HUES64 (cell line): ENCODE data around the gene TRMT10B.
A peak's percentile ranks its signal among the peaks of the same experiment; 100 is the strongest.

Experiments
- H3K27ac ChIP-seq: 2 replicates; pipeline ENCODE4 v1.7.0; 2013; ENCODE audit warnings: low read depth, low read length, inconsistent platforms
- H3K27me3 ChIP-seq: 2 replicates; pipeline ENCODE4 v1.6.1; 2013; ENCODE audit warnings: mild to moderate bottlenecking, low read length; ENCODE audit not compliant: insufficient read depth
- H3K36me3 ChIP-seq: 2 replicates; pipeline ENCODE4 v1.6.1; 2013; ENCODE audit warnings: mild to moderate bottlenecking, low read length; ENCODE audit not compliant: insufficient read depth
- H3K4me1 ChIP-seq: 2 replicates; pipeline ENCODE4 v1.6.1; 2013; ENCODE audit warnings: mild to moderate bottlenecking, low read length, moderate library complexity; ENCODE audit not compliant: insufficient read depth
- H3K4me3 ChIP-seq: 2 replicates; pipeline ENCODE4 v1.5.1; 2013; ENCODE audit warnings: mild to moderate bottlenecking, low read length, moderate library complexity
- H3K9ac ChIP-seq: 2 replicates; pipeline ENCODE4 v1.6.1; 2013; ENCODE audit warnings: mild to moderate bottlenecking, low read depth, low read length
- H3K9me3 ChIP-seq: 2 replicates; pipeline ENCODE4 v1.6.1; 2013; ENCODE audit warnings: low read depth, low read length; ENCODE audit not compliant: insufficient read depth
- WGBS: fragments of 150-250, 120-280 bp; methylation state at CpG from one replicate; pipeline ENCODE4 v1.1.7; 2013; ENCODE audit warnings: missing lambda C conversion rate; 5-methylcytosine and 5-hydroxymethylcytosine counted together

The TRMT10B gene

GRCh38 chr9:37778534-37778933 lies 24.9 kb downstream of the TRMT10B start:
- Histone ChIP-seq H3K4me1 (no peaks in the 10 kb centered on the region), H3K9ac (no peak overlapping the region), H3K9me3 (no peaks in the 10 kb centered on the region), H3K4me3 (no peak overlapping the region), H3K36me3 (peaks cover 87% of the 10 kb centered on the region), H3K27me3 (no peaks in the 10 kb centered on the region), H3K27ac (no peak overlapping the region)
- WGBS, result 97% methylated on average over 2 of the region's 2 CpGs

GRCh38 chr9:37784291-37784615 lies 30.6 kb downstream of the TRMT10B start:
- peaks cover 47% of the 10 kb centered on the region for H3K36me3 ChIP-seq
- peak overlapping the region; percentile 89; the same call in 1 of the 2 replicates for H3K27ac ChIP-seq
- peak overlapping the region; percentile 98 for H3K4me3 ChIP-seq
- H3K9me3 ChIP-seq, result no peaks in the 10 kb centered on the region
- peaks cover 3% of the 10 kb centered on the region; the same call in 1 of the 2 replicates for H3K27me3 ChIP-seq
- peak overlapping the region; percentile 95 for H3K9ac ChIP-seq
- peaks cover 5% of the 10 kb centered on the region; the same call in 1 of the 2 replicates for H3K4me1 ChIP-seq
- WGBS, result under 1% methylated on average over 6 of the region's 6 CpGs

- Histone ChIP-seq H3K9ac (peak within 1 kb of the TSS; percentile 95), H3K27ac (peak within 1 kb of the TSS; percentile 89; the same call in 1 of the 2 replicates)
- under 1% methylated on average over 73 of the region's 73 CpGs for WGBS
These were observed 31.2 kb downstream of the TRMT10B start, which contains the start of gene EXOSC3 for GRCh38 chr9:37784616-37785483. Gene EXOSC3, minus strand, starts transcription at chr9:37785064. Its CDS starts 20 bp downstream, at chr9:37785044.

DNA sequence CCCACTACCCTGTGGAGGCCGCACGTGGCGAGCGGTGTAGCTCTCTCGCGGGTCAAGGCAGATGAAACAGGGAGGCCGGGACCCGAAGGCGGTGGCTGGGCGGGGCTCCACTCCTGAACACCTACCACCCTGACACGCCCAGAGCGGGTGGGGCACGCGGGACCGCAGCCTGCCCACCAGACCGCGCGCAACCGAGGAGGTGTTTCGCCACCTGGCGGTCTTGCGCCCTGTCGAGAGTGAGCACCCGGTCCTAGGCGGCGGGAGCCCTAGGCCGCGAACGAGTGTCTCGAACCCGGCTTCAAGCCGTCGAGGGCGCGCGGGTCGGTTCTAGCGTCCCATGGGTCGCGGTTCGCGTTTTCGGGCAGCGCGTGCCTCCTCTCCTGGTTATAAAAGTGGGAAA lies 33.5 kb downstream of the TRMT10B start:
- peaks cover 19% of the 10 kb centered on the region for H3K36me3 ChIP-seq
- no peak overlapping the region for H3K27ac ChIP-seq
- no peaks in the 10 kb centered on the region for H3K9me3 ChIP-seq
- peaks cover 13% of the 10 kb centered on the region; the same call in 1 of the 2 replicates for H3K27me3 ChIP-seq
- no peak overlapping the region for H3K4me3 ChIP-seq
- H3K4me1 ChIP-seq, result peaks cover 5% of the 10 kb centered on the region; the same call in 1 of the 2 replicates
- WGBS, result 96% methylated on average over 45 of the region's 45 CpGs
- H3K9ac ChIP-seq, result no peak overlapping the region

More at GRCh38 chr9:37784616-37785483, 31.2 kb downstream of the TRMT10B start, which contains the start of gene EXOSC3:
- Histone ChIP-seq H3K36me3 (peaks cover 41% of the 10 kb centered on the region), H3K9me3 (no peaks in the 10 kb centered on the region), H3K4me1 (peaks cover 5% of the 10 kb centered on the region; the same call in 1 of the 2 replicates), H3K4me3 (peak within 1 kb of the TSS; percentile 98), H3K27me3 (peaks cover 6% of the 10 kb centered on the region; the same call in 1 of the 2 replicates)

GRCh38 chr9:37788332-37788731 lies 34.7 kb downstream of the TRMT10B start:
- 89% methylated on average over 6 of the region's 6 CpGs for WGBS
- Histone ChIP-seq H3K4me3 (no peak overlapping the region), H3K4me1 (peaks cover 5% of the 10 kb centered on the region; the same call in 1 of the 2 replicates), H3K27ac (no peak overlapping the region), H3K36me3 (peaks cover 6% of the 10 kb centered on the region), H3K9ac (no peak overlapping the region), H3K27me3 (peaks cover 24% of the 10 kb centered on the region; the same call in 1 of the 2 replicates), H3K9me3 (no peaks in the 10 kb centered on the region)

DNA sequence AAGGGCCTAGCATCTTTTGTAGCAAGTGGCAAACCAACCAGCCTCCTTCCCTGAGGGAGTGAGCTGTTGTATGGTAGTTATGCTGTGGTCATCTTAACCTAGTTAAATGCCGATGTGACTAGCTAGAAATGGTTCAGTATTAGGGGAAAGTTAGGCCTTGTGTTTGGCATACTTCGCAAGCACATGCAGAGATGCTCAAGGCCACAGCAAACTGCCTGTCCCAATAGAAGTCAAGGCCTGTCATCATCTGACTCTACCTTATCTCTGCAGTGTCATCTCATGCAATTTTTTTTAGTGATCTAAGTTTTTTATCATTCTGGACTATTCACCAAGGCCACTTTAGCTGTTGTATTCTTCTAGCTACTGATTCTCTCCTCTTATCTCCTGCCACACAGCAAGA lies 36.5 kb downstream of the TRMT10B start:
- H3K27ac ChIP-seq, result no peak overlapping the region
- H3K9me3 ChIP-seq, result no peaks in the 10 kb centered on the region
- no peaks in the 10 kb centered on the region for H3K4me1 ChIP-seq
- H3K27me3 ChIP-seq, result peaks cover 32% of the 10 kb centered on the region; the same call in 1 of the 2 replicates
- H3K36me3 ChIP-seq, result no peaks in the 10 kb centered on the region
- 87% methylated on average over 2 of the region's 2 CpGs for WGBS
- H3K4me3 ChIP-seq, result no peak overlapping the region
- H3K9ac ChIP-seq, result no peak overlapping the region

DNA sequence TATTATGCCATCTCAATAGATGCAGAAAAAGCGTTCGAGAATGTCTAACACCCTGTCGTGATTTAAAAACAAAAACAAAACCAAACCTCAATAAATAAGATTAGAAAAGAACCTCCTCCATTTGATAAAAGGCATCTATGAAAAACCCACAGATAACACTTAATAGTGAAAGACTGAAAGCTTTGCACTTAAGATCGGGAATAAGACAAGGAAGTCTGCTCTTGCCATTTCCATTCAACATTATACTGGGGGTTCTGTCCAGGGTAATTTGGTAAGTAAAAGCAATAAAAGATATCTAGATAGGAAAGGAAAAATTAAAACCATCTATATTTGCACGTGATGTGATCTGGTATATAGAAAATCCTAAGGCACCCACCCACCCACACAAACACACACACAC lies 38.5 kb downstream of the TRMT10B start:
- H3K9ac ChIP-seq, result no peak overlapping the region
- no peak overlapping the region for H3K4me3 ChIP-seq
- no peak overlapping the region for H3K27ac ChIP-seq
- peaks cover 36% of the 10 kb centered on the region; the same call in 1 of the 2 replicates for H3K27me3 ChIP-seq
- H3K4me1 ChIP-seq, result no peaks in the 10 kb centered on the region
- 87% methylated on average over 3 of the region's 5 CpGs for WGBS
- no peaks in the 10 kb centered on the region for H3K9me3 ChIP-seq
- H3K36me3 ChIP-seq, result no peaks in the 10 kb centered on the region

DNA sequence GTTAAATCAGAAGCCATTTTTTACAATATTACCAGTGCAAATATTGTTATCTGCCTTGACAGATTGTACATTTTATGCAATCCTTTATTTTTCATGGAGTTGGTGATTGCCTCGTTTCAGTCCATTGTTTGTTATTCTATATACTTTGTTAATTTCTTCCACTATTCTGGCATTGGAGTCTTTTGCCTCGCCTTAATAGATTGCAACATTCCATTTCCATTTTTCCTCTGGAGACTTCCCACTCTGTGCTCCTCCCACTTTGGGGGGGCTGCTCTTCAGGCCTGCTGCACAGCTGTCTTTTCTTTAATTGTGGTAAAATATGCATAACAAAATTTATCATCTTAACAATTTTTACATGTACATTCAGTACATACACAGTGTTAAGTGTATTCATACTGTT lies 42.6 kb downstream of the TRMT10B start:
- Histone ChIP-seq H3K9me3 (no peaks in the 10 kb centered on the region), H3K9ac (no peak overlapping the region), H3K4me1 (no peaks in the 10 kb centered on the region), H3K4me3 (no peak overlapping the region), H3K27ac (no peak overlapping the region), H3K36me3 (no peaks in the 10 kb centered on the region), H3K27me3 (peaks cover 27% of the 10 kb centered on the region; the same call in 1 of the 2 replicates)
- 100% methylated on average over 1 of the region's 2 CpGs for WGBS

DNA sequence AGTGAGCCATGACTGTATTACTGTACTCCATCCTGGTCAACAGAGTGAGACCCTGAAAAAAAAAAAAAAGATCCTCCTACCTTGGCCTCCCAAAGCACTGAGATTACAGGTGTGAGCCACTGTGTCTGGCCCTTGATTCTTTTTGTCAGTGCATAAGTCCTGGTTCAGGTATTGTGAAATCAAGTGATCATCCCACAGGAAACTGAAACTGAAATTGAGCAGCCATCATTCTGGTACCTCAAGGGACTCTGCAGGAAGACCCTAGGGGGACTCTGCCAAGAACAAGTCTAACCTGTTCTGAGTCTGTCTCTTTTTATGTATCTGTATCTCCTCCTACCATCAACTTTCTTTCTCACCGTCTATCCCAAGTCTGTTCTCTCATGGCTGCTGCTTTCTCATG lies 45.1 kb downstream of the TRMT10B start:
- Histone ChIP-seq H3K4me1 (peaks cover 16% of the 10 kb centered on the region), H3K27ac (no peak overlapping the region), H3K4me3 (no peak overlapping the region), H3K36me3 (no peaks in the 10 kb centered on the region), H3K9me3 (no peaks in the 10 kb centered on the region), H3K9ac (no peak overlapping the region), H3K27me3 (peaks cover 11% of the 10 kb centered on the region; the same call in 1 of the 2 replicates)
- WGBS, result 84% methylated on average over 1 of the region's 1 CpG

DNA sequence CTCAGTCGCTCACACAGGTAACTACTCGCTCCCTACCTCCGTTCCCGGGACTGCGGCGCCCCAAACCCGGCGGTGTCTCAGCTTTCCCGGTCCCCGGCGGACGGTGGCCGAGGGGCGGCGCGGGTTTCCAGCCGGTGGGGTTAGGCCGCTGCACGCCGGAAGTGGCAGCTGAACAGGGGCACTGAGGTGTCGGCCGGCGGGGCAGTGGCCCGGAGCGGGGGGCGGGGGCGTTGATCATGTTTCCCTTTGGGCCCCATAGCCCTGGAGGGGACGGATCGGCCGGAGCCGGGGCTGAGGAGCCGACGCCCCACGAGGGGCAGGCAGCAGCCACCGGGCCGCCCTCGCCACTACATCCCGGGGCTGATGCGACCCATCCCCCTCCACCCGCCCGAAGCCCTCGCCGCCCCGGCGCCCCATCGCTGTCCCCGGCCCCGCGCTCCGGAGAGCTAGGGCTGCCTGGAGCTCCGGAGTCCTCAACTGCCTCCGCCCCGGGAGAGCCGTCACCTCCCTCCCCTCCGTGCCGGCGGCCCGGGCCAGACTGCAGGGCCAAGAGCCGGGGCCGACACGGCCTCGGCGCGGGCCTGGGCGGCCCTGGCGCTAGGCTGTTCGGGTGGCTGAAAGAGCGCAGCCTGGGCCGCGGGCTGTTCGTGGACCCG lies 47.2 kb downstream of the TRMT10B start, which contains the start of gene DCAF10:
Gene DCAF10 (plus strand): TSS at position 167 of the 656 bp plus-strand sequence. CDS start 70 bp downstream, at position 237.
- under 1% methylated on average over 72 of the region's 72 CpGs for WGBS
- H3K27me3 ChIP-seq, result peaks cover 3% of the 10 kb centered on the region; the same call in 1 of the 2 replicates
- no peaks in the 10 kb centered on the region for H3K36me3 ChIP-seq
- H3K4me1 ChIP-seq, result peaks cover 16% of the 10 kb centered on the region
- H3K4me3 ChIP-seq, result peak within 1 kb of the TSS; percentile 75
- peak within 1 kb of the TSS; percentile 83 for H3K9ac ChIP-seq
- H3K27ac ChIP-seq, result peak within 1 kb of the TSS; percentile 80
- H3K9me3 ChIP-seq, result no peaks in the 10 kb centered on the region
